ENCODE measurements around the gene DDB1.

DDB1 gene

DNA sequence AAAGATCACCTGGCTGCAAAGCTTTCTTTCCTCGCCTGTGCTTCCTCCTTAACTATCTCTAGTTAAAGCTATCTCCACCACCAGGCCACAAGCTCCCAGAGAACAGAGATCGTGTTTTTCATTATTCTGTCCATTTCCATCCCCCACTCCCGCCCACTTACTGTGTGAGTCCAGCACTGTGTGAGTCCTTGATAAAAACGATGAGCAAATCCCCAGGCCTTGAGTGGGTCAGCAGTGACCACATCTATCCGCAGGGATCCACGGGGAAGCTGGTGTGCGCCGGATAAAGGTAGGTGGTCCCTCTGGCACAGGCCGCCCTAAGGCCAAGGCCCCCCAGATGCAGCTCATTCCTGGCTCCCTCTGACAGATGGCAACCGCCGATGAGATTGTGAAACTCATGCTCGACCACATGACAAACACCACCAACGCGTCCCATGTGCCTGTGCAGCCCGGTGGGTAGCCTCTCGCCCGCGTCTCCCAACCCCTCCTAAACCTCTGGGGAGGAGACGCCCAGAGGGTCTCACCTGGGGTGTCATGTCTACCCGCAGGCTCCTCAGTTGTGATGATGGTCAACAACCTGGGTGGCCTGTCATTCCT, 9.4 kb upstream of the DDB1 start:
- no peak for DNase-seq (ENCODE audit: extremely low read depth, low read depth)
- TF ChIP-seq, protein P1, sequence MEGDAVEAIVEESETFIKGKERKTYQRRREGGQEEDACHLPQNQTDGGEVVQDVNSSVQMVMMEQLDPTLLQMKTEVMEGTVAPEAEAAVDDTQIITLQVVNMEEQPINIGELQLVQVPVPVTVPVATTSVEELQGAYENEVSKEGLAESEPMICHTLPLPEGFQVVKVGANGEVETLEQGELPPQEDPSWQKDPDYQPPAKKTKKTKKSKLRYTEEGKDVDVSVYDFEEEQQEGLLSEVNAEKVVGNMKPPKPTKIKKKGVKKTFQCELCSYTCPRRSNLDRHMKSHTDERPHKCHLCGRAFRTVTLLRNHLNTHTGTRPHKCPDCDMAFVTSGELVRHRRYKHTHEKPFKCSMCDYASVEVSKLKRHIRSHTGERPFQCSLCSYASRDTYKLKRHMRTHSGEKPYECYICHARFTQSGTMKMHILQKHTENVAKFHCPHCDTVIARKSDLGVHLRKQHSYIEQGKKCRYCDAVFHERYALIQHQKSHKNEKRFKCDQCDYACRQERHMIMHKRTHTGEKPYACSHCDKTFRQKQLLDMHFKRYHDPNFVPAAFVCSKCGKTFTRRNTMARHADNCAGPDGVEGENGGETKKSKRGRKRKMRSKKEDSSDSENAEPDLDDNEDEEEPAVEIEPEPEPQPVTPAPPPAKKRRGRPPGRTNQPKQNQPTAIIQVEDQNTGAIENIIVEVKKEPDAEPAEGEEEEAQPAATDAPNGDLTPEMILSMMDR (IDR thresholded peaks at IDR 0.05; ENCODE audit: low read depth, low read length, missing control alignments) = no peak
- H3K4me3 ChIP-seq (replicated peaks; ENCODE audit: low read depth, low read length) = no peak overlapping the region

DNA sequence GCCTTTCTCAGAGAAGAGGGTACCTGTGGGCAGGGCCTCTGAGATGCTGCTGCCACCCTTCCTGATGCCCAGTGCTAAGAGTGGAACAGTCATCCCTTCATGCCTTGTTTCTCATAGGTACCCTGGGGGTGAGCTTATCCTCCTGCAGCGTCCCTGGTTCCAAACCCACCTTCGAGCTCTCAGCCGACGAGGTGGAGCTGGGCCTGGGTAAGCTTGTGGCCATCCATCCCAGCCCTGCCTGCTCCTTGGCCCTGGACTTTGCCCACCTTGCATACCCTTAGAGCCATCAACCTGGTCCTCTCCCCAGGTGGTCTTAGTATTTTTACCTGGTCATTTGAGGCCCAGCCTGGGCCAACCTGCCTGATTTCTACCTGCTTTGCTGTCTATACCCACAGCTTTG, 8.8 kb upstream of the DDB1 start:
- no peak for DNase-seq (ENCODE audit: extremely low read depth, low read depth)
- H3K4me3 ChIP-seq (replicated peaks; ENCODE audit: low read depth, low read length) = no peak overlapping the region
- TF ChIP-seq, protein P1 (IDR thresholded peaks at IDR 0.05; ENCODE audit: low read depth, low read length, missing control alignments) = no peak

DNA sequence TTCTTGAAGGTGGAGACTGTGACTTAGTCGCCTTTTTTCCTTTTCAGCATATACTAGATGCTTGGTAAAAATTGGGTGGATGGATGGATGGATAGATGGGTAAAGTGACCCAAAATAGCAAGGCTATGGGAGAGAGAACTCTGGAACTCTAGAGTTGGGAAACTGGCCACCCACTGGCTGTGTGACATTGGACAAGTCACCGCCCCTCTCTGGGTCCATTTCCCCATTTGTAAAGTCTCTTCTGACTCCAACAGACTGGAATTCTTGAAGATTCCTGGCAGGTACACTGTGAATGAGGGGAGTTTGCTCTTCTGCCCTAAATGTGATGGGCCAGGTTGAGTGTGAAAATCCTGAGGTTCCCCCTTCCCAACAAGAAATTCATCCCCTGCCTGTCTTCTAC, 8.1 kb upstream of the DDB1 start:
- H3K4me3 ChIP-seq (replicated peaks; ENCODE audit: low read depth, low read length) = no peak overlapping the region
- no peak for DNase-seq (ENCODE audit: extremely low read depth, low read depth)
- TF ChIP-seq, protein P1 (IDR thresholded peaks at IDR 0.05; ENCODE audit: low read depth, low read length, missing control alignments) = no peak

DNA sequence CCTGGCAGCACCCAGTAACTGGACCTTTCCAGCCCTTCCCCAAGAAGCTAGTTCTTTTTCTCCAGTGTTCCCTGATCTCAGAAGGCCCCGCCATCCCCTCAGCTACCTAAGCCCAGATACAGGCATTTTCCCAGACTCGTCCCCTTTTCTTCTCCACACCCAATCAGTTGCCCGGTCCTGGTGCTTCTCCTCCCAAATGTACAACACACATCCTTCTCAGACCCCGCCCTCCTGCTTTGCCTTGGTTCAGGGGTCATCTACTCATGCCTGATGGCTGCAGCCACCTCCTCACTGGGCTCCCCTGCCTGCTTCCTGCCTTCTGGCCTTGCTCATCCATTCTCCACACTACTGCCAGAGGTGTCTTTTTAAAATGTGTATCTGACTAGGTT, 6.6 kb upstream of the DDB1 start:
- TF ChIP-seq, protein P1 (IDR thresholded peaks at IDR 0.05; ENCODE audit: low read depth, low read length, missing control alignments) = no peak
- H3K4me3 ChIP-seq (replicated peaks; ENCODE audit: low read depth, low read length) = no peak overlapping the region
- no peak for DNase-seq (ENCODE audit: extremely low read depth, low read depth)

DNA sequence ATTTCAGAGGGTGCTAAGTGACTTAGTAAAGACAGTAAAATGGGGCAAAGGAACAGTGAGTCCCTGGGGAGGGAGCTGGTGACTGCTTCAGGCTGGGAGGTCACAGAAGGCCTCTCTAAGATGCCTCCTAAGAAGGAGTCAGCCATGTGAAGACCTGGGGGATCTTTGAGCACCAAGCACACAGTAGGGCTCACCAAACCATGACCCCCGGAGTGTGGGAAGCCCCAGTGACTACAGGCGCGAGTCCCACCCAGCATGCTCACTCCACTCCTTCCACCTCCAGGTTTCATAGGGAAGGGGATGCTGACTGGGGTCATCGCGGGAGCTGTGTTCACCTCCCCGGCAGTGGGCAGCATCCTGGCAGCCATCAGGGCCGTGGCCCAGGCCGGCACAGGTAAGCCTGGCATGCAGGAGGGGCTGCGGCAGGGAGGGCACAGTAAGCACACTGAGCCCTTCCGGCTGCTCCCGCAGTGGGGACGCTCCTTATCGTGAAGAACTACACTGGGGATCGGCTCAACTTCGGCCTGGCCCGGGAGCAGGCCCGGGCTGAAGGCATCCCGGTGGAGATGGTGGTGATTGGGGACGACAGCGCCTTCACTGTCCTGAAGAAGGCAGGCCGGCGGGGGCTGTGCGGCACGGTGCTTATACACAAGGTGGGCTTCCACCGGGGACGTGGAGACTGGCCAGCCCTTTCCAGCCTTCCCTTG, 6.0 kb upstream of the DDB1 start:
- DNase-seq (ENCODE audit: extremely low read depth, low read depth) = no peak
- H3K4me3 ChIP-seq (replicated peaks; ENCODE audit: low read depth, low read length) = no peak overlapping the region
- TF ChIP-seq, protein P1 (IDR thresholded peaks at IDR 0.05; ENCODE audit: low read depth, low read length, missing control alignments) = no peak

DNA sequence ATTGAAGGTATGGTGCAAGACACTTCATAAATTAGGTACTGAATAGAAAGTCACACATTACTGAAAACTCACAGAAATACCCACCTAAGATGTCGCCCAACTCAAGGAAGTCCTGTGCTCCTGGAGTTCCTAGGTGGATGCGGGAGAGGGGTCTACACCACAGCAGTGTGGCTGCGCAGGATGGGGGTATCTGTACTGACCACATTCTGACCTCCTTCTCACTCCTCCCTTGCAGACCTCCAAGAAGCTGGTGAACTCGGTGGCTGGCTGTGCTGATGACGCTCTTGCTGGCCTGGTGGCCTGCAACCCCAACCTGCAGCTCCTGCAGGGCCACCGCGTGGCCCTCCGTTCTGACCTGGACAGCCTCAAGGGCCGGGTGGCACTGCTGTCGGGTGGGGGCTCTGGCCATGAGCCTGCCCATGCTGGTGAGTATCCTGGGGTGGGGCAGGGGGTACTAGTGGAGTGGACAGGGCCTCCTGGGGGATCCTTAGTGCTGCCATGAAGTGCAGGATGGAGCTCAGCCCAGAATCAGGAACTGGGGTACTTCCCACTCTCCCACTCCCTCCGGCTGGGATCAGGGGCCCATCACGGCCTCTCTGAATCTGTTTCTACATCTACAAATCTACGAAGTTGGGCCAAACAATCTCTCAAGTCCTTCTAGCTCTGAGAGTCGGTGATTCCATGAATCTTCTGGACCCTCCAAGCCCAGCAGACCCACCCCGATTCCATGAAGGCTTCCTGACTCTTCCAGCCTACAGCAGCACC, 5.0 kb upstream of the DDB1 start:
- TF ChIP-seq, protein P1 (IDR thresholded peaks at IDR 0.05; ENCODE audit: low read depth, low read length, missing control alignments) = no peak
- no peak overlapping the region for H3K4me3 ChIP-seq (replicated peaks; ENCODE audit: low read depth, low read length)
- DNase-seq (ENCODE audit: extremely low read depth, low read depth) = no peak

All from HFF-Myc (cell line).